Activated B cell treated with CpG ODN at 0.5 μM for 24 hours (primary cell): Measurements from ENCODE around the gene AFTPH. TPM values are rescaled to one million over a fixed set of nuclear protein-coding genes. Genes with fewer than 3 reads are reported as not detected.

Source experiments
- ATAC-seq: fragments of 200-7000 bp; cut with Tn5 transposase; one replicate; pipeline ENCODE4 v1.10.0; 2021; ENCODE audit warnings: low read depth, mild to moderate bottlenecking, moderate library complexity
- CTCF ChIA-PET: fragments of 350-600 bp; sonication (Branson Sonifier 250); formaldehyde crosslinking; loops from one replicate; lab custom pipeline; 2021; ENCODE audit warnings: antibody characterized with exemption; lab: Charles Lee
- POLR2A ChIA-PET: fragments of 350-600 bp; sonication (Branson Sonifier 250); formaldehyde crosslinking; loops from one replicate; lab custom pipeline; 2021; ENCODE audit warnings: antibody characterized with exemption; lab: Charles Lee
- DNase-seq: peaks from one replicate; pipeline ENCODE4 v3.0.0; 2022
- H3K27ac Mint-ChIP-seq: one replicate; pipeline ENCODE4 v1.8.0; 2020; ENCODE audit warnings: mixed read lengths
- H3K27me3 Mint-ChIP-seq: one replicate; pipeline ENCODE4 v1.8.0; 2021; ENCODE audit warnings: mixed read lengths
- H3K36me3 Mint-ChIP-seq: one replicate; pipeline ENCODE4 v1.8.0; 2021; ENCODE audit warnings: low read depth, mixed read lengths
- H3K4me1 Mint-ChIP-seq: one replicate; pipeline ENCODE4 v1.8.0; 2021; ENCODE audit warnings: mixed read lengths
- H3K4me3 Mint-ChIP-seq: one replicate; pipeline ENCODE4 v1.8.0; 2020; ENCODE audit warnings: mild to moderate bottlenecking, mixed read lengths
- H3K9me3 Mint-ChIP-seq: one replicate; pipeline ENCODE4 v1.8.0; 2020; ENCODE audit warnings: mixed read lengths
- intact Hi-C: fragments of 100-400 bp; cut with micrococcal nuclease; formaldehyde crosslinking; loops from one replicate; pipeline ENCODE4 v1.15.1; 2024
- total RNA-seq: library from RNA; stranded (reverse); gene quantifications from 2 replicates; pipeline ENCODE4 v1.2.3, GENCODE V29; 2022
- TF ChIP-seq, protein P1 (sequence below): fragments of 200-600 bp; IDR thresholded peaks from one replicate; pipeline ENCODE4 v1.8.0; 2022; ENCODE audit warnings: antibody characterized with exemption, mild to moderate bottlenecking

AFTPH gene
- total RNA-seq, 1 donor from 2014 or later, result 81.3 TPM

DNA sequence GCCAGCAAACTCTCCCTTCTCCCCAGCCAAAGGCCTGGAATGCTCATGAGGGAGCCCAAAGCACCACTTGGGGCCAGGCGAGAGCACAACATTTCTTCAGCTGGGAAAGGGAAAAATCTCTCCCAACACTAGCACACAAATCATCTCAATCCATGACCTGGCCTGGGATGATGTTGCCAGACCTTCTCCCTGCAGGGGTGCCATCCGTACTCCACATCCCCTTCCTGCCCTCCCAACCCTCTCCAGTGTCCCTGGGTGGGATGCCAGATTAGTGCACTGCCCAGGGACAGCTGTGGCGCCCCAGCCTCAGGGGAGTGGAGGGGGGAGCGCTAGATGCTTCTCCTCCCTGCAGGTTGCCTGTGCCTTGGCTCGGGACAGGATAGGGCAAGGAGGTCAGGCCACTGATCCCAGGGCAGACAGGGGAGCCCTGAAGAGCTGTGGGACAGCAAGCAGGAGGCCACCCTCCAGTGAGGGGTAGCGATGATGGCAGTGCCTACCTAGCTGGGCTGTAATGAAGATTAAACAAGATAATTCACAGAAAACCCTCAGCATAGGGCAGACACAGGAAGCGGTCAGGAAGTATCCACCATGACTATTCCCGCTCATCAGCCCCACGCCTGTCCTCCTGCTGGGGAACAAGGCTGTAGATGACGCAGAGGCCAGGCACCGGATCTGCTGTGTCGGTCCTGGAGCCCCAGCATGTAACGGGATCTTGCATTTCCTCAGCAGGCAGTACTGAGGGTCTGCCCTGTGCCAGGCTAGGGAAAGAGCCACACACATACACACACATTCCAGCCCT is 98.5 kb downstream of the AFTPH start:
- ChIA-PET CTCF (interaction anchor here (1.2 kb wide), 1 partner anchor 36 kb away, joined by 3 read pairs; no protein-coding TSS in a partner anchor), POLR2A (no interaction called here)
- Mint-ChIP-seq H3K4me1 (peaks cover 17% of the 10 kb centered on the region), H3K36me3 (no peaks in the 10 kb centered on the region), H3K27me3 (no peaks in the 10 kb centered on the region), H3K4me3 (no peak overlapping the region), H3K9me3 (no peaks in the 10 kb centered on the region), H3K27ac (no peak overlapping the region)
- ATAC-seq (no peak), DNase-seq (no peak)
- TF ChIP-seq, protein P1, sequence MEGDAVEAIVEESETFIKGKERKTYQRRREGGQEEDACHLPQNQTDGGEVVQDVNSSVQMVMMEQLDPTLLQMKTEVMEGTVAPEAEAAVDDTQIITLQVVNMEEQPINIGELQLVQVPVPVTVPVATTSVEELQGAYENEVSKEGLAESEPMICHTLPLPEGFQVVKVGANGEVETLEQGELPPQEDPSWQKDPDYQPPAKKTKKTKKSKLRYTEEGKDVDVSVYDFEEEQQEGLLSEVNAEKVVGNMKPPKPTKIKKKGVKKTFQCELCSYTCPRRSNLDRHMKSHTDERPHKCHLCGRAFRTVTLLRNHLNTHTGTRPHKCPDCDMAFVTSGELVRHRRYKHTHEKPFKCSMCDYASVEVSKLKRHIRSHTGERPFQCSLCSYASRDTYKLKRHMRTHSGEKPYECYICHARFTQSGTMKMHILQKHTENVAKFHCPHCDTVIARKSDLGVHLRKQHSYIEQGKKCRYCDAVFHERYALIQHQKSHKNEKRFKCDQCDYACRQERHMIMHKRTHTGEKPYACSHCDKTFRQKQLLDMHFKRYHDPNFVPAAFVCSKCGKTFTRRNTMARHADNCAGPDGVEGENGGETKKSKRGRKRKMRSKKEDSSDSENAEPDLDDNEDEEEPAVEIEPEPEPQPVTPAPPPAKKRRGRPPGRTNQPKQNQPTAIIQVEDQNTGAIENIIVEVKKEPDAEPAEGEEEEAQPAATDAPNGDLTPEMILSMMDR, result no peak
- intact Hi-C loops, result no loop called here

GRCh38 chr2:64623242-64623850 is 99.2 kb downstream of the AFTPH start:
- Mint-ChIP-seq H3K9me3 (no peaks in the 10 kb centered on the region), H3K36me3 (no peaks in the 10 kb centered on the region), H3K27ac (no peak overlapping the region), H3K4me3 (no peak overlapping the region), H3K27me3 (no peaks in the 10 kb centered on the region), H3K4me1 (peaks cover 14% of the 10 kb centered on the region)
- TF ChIP-seq, protein P1, result no peak
- ChIA-PET POLR2A (no interaction called here), CTCF (no interaction called here)
- DNase-seq, result no peak
- ATAC-seq, result no peak
- intact Hi-C loops, result no loop called here

DNA sequence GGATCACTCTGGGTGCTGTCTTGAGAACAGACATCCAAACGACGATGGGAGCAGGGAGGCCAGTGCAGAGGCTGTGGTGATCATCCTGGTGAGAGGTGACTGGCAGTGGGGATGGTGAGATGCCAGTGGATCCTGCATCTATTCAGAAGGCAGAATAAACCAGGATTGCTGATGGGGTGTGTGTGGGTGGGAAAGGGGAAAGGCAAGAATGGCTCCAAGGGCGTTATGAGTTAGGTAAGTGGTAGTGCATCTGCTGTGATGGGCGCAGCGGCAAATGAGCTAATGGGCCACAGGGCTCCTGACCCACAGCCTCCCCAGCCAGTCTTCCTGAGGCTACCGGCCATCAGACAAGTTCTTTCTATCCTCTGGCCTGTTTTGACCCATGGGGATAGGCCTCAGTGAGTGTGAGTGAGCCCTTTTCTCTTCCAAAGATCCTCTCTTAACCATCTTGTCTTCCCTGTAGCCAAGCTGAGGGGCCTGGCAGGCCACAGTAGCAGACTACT is 100.0 kb downstream of the AFTPH start:
- intact Hi-C loops, result no loop called here
- H3K36me3 Mint-ChIP-seq, result no peaks in the 10 kb centered on the region
- no peaks in the 10 kb centered on the region for H3K27me3 Mint-ChIP-seq
- DNase-seq, result no peak
- no peak for ATAC-seq
- H3K4me3 Mint-ChIP-seq, result no peak overlapping the region
- ChIA-PET POLR2A (no interaction called here), CTCF (interaction anchor here (2.9 kb wide), 1 partner anchor 37 kb away, joined by 10 read pairs; no protein-coding TSS in a partner anchor)
- TF ChIP-seq, protein P1, result no peak
- no peaks in the 10 kb centered on the region for H3K9me3 Mint-ChIP-seq
- H3K4me1 Mint-ChIP-seq, result peaks cover 14% of the 10 kb centered on the region
- no peak overlapping the region for H3K27ac Mint-ChIP-seq

- TF ChIP-seq, protein P1, result no peak
- ChIA-PET CTCF (interaction anchor here (2.9 kb wide), 1 partner anchor 38 kb away, joined by 10 read pairs; no protein-coding TSS in a partner anchor), POLR2A (interaction anchor here (1.0 to 3.2 kb wide), 2 partner anchors 18 to 20 kb away, joined by 6 to 30 read pairs; no protein-coding TSS in a partner anchor)
- intact Hi-C loops, result no loop called here
- Mint-ChIP-seq H3K4me1 (peaks cover 14% of the 10 kb centered on the region), H3K27ac (no peak overlapping the region), H3K4me3 (no peak overlapping the region), H3K36me3 (peaks cover 4% of the 10 kb centered on the region), H3K27me3 (no peaks in the 10 kb centered on the region), H3K9me3 (no peaks in the 10 kb centered on the region)
- no peak for ATAC-seq
- DNase-seq, result no peak
These were observed 100.7 kb downstream of the AFTPH start for GRCh38 chr2:64624862-64625261.
